Fibroblast of gingiva (primary cell): Measurements from ENCODE around the gene DUOXA2.

Source experiments
- DNase-seq: peaks from one replicate; pipeline ENCODE4 v3.0.0-alpha.2; 2011; ENCODE audit warnings: low read depth

DUOXA2 gene

DNA sequence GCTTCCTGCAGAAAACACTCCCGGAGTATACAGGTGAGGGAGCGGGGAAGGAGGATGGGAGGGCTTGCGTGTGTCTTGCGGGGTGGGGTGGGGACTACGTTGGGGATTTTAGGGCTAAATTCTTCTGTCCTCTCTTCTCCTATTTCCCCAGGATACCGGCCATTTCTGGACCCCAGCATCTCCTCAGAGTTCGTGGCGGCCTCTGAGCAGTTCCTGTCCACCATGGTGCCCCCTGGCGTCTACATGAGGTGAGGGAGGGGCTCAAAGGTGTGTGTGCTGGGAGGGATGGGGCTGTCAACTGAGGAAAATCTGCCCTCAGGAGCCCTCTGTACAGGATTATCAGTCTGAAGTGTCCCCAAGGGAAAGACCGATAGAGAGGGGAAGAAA, 22.2 kb downstream of the DUOXA2 start:
- DNase-seq, result no peak

GRCh38 chr15:45137703-45138102, 23.6 kb downstream of the DUOXA2 start:
- no peak for DNase-seq

GRCh38 chr15:45138814-45139765, 25.0 kb downstream of the DUOXA2 start:
- DNase-seq, result no peak

DNA sequence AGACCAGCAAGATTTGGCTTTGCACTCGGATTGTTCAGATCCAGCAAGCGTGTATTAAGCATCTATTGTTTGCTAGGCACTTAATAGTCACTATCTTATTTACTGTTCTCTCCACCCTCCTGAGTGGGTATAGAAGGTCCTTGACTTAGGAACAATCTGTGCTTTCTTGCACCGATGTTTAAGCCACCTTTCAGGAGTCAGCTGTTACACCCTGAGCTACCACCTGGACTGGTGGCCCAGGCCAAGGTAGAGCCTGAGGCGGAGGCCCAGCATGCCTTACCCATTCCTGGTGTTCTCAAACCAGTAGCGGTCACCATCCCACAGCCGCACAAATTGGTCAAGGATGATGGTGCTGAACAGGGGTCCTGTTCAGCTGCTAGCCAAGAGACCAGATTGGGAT, 25.6 kb downstream of the DUOXA2 start:
- DNase-seq, result no peak

DNA sequence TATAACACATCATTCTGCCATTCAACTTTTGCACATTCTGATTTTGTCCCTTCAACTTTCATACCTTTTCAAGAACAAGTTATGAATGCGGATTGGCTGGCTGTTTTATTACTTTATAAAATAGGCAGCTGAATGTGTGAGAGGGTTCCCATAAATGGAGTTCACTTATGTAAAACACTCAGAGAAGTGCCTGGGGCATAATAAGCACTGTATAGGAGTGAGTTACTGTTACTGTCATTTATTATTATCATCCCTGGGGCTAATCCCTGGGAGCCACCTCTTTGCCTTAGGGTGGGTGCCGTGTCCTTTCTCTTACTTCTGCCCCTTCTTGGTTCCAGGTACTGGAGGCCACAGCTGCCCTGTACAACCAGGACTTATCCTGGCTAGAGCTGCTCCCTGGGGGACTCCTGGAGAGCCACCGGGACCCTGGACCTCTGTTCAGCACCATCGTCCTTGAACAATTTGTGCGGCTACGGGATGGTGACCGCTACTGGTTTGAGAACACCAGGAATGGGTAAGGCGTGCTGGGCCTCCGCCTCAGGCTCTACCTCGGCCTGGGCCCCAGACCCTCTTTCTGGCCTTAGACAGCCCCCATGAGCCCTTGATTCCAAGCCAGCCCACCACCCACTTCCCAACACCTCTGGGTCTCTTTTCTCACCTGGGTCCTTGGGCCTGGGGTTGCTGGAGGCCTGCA, 26.6 kb downstream of the DUOXA2 start:
- DNase-seq, result no peak

DNA sequence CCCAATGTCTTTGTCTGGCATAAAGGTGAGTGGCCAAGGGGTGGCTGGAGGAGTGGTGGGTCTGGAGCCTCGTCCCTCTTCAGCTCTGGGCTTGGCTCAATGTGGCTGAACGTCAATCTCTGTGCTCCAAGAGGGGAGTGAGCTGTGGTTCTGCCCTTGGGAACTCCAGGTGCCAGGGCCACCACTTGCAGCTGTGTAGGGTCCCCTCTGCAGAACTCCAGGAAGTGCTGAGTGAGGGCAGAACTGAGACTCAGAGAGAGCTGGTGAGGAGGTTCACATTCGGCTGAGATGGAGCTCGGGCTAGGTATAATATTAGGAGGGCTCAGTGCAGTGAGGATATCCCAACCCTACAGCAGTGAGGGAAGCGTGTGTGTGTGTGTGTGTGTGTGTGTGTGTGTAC, 27.3 kb downstream of the DUOXA2 start:
- no peak for DNase-seq

DNA sequence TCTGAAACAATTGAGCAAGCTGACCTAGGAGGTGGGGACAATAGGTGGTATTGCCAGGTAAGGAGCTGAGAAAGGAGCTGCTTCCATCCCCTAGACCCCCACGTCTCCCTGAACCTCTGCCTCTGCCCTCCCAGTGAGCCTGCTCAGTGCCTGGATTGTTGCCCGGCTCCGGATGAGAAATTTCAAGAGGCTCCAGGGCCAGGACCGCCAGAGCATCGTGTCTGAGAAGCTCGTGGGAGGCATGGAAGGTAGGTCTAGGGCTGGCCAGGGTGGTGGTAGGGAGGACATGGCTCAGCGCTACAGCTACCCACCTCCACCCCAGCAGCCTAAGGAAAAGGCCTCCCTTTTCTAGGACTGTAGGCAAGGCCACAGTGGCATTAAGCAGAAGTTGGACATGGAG, 28.9 kb downstream of the DUOXA2 start:
- DNase-seq, result no peak

DNA sequence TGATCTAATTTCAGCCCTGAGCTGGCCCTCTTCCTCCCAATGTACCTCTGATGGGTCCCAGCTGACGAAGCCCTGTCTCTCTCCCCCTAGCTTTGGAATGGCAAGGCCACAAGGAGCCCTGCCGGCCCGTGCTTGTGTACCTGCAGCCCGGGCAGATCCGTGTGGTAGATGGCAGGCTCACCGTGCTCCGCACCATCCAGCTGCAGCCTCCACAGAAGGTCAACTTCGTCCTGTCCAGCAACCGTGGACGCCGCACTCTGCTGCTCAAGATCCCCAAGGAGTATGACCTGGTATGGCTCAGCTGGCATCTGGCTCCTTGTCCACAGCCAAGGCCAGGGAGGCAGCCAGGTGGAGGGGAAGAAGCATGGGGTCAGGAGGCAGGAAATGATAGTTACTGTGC, 29.8 kb downstream of the DUOXA2 start:
- no peak for DNase-seq

DNA sequence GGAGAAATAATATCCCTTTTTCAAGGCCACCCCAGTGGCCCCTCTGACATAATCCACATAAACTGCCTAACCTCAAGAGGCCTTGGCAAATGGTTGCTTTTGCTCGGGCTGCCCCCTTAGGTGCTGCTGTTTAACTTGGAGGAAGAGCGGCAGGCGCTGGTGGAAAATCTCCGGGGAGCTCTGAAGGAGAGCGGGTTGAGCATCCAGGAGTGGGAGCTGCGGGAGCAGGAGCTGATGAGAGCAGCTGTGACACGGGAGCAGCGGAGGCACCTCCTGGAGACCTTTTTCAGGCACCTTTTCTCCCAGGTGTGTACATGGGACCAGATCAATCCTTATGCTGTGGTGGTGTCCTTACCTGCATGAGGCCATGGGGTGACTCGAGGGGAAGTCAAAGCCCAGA, 30.6 kb downstream of the DUOXA2 start:
- DNase-seq, result no peak

DNA sequence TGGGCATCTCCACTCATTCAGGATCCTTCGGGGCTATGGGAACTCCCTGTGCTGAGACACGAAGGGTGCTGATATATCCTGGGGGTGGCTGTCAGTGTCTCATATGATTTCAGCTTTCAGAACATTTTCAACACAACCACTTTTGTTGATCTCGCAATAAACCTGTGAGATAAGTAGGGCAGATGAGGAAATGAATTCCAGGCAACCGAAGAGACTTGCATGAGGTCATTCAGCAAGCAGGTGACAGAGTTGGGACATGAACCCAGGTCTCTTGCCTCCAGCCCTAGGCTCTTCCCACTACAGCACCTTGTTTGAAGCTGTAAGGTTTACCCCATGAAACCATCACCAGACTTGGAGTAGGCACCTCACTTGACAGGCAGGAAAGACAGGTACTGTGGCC, 32.3 kb downstream of the DUOXA2 start:
- DNase-seq, result no peak

DNA sequence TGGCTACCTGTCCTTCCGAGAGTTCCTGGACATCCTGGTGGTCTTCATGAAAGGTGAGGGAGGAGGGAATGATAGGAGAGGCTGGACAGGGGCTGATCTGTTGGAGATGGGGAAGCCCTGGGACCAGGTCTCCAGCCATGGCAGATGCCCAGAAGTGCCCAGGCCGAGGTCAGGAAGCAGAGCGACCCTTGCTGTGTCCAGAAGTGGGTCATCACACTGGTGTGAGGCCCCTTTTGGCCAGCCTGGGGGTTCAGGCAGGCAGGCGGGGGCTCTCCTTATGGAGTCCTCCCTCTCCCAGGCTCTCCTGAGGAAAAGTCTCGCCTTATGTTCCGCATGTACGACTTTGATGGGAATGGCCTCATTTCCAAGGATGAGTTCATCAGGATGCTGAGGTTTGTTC, 33.5 kb downstream of the DUOXA2 start:
- DNase-seq, result no peak

DNA sequence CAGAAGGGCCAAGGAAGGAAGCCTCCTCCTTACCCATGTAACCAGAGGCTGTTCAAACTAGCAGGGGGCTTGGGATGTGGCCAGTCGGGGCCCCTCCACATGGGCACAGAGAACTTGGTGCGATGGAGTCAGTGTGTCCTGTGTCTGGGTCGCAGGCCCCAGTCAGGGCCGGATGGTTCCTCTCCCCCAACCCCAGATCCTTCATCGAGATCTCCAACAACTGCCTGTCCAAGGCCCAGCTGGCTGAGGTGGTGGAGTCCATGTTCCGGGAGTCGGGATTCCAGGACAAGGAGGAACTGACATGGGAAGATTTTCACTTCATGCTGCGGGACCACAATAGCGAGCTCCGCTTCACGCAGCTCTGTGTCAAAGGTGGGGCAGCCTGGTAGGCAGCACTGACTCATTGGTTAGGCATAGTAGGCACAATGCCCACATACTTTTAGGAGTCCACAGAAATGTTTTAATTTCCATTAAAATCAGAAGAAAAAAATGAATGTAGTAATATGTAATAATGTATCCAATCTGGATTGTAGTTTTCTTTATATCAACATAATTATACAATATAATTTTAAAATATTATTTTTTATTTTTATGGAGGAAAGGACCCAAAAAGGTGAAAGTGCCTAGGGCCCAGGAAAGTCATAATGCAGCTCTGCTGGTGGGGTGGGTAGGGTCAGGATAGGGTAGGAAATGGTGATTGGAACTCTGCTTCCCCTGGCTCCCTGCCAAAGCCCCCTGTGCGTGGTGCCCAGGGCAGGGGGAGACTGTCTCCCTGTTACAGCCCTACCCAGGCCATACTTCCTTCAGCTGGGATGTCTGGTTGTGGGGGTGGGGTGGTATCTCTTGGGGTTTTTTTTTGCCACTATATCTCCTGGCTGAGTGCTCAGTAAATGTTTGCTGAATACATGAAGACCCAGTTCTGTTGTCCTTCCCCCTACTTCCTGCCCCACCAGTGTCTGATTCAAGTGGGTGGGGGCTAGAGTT, 34.2 kb downstream of the DUOXA2 start:
- peak; percentile 23 for DNase-seq

DNA sequence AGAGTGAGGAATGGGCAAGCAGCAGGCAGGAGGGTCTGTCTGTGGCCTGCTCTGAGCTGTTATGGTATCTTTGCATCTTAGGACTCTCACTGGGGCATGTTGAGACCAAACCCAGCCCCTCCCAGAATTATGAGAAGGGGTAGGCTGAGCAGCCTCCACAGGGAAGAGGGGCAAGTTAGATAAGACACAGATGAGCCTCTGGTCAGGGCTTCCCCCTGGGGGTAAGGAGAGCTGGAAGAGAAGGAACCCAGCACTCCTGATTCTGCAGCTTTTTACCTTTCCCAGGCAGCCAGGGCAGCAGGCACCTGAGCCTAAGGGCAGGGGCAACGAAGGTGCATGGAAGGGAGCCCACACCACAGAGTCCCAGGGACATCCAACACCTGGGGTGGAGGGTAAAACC, 34.9 kb downstream of the DUOXA2 start:
- no peak for DNase-seq

DNA sequence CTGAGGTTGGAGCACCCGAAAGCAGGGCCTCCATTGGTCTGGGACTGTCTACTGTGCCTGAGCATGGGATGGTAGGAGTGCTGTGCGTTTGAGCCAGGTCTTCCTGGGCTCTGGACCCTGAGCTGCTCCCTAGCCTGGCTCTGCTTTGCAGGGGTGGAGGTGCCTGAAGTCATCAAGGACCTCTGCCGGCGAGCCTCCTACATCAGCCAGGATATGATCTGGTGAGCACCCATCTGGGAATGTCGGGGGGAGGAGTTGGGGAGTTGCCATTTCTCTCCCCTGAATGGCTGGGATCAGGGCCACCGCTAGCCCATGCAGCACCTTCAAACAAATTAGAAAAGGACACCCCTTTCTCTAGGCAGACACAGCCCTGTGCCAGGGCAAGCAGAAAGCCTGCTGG, 36.4 kb downstream of the DUOXA2 start:
- no peak for DNase-seq

DNA sequence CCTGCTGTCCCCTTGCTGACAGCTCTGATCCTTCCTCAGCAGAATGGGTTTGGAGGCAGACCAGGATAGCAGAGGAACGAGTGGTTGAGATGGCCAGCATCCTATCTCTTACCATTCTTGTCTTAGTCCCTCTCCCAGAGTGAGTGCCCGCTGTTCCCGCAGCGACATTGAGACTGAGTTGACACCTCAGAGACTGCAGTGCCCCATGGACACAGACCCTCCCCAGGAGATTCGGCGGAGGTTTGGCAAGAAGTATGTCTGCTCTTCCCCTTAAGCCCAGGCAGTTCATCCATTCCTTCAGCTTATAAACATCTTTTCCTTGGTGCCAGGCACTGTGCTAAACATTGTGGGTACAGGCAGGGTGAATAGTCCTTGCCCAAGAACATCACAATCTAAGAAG, 36.9 kb downstream of the DUOXA2 start:
- DNase-seq, result no peak

- DNase-seq, result no peak
Measured at GRCh38 chr15:45151998-45152828, 38.1 kb downstream of the DUOXA2 start.

- no peak for DNase-seq
Measured at GRCh38 chr15:45155739-45156138, 41.6 kb downstream of the DUOXA2 start.

DNA sequence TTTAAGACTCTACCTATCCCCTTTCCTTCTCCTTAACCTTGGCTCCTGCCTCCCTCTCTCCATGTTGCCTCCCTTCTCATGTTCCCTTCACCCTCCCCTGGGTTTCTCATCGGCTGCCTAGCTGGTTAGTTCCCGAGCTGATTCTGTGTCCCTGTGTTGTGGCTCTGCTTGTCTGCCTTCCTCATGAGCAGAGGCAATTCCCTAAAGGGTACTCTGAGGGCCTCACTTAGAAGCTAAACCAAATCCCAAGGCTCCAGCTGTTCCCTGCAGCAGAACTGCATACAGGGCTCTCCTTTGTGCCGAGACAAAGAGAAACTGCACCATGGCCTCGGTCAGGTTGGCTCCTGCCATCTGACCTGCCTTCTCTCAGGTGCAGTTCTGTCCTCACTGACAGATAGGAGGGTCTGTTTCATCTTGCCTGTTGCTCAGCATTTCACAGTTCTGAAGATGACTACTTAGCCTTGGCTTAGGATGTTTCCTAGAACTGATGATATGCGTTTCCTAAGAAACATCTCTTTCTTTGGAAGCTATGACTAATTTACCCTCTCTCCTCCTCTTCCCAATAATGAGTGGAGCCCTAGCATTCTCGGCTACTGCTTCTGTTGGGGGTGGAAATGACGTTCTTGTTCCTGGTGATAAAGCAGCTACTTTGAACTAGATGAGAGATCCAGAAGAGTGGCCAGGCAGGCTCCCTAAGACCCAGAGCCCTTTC, 42.8 kb downstream of the DUOXA2 start:
- peak; percentile 43 for DNase-seq

GRCh38 chr15:45157974-45158373, 43.8 kb downstream of the DUOXA2 start:
- DNase-seq, result peak; percentile 48

DNA sequence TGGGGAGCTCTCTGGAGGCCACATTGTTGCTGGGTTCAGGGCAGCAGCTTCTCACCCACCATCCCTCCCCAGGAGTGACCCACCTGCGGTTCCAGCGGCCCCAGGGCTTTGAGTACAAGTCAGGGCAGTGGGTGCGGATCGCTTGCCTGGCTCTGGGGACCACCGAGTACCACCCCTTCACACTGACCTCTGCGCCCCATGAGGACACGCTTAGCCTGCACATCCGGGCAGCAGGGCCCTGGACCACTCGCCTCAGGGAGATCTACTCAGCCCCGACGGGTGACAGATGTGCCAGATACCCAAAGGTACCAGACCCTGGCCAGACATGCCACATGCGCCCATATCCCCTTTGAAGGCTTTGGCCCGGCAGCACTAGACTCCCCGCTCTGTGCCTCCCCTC, 47.5 kb downstream of the DUOXA2 start:
- DNase-seq, result no peak
